Lower leg skin (tissue), 3 donors: ENCODE results near the gene RTN1.

Experiments
- CTCF ChIP-seq, 3 donors: fragments of 450-650 bp; IDR thresholded peaks; one replicate each; pipeline ENCODE4 v1.5.1; 2016; ENCODE audit warnings: antibody characterized with exemption in 3 of 3, mild to moderate bottlenecking in 3 of 3, moderate library complexity in 2 of 3
- POLR2A ChIP-seq, 2 donors: fragments of 450-650 bp; IDR thresholded peaks; one replicate each; pipeline ENCODE4 v1.6.1; 2016 to 2017; ENCODE audit warnings: antibody characterized with exemption in 2 of 2, mild to moderate bottlenecking in 1 of 2, moderate library complexity in 1 of 2

GRCh38 chr14:59913187-59913586 lies 42.6 kb upstream of the RTN1 start:
- TF ChIP-seq CTCF (IDR thresholded peaks at IDR 0.05), result no peak
- no peak for TF ChIP-seq POLR2A (IDR thresholded peaks at IDR 0.05)
